ENCODE results near the gene GRIN3A. TPM values are rescaled to one million over a fixed set of nuclear protein-coding genes. Genes with fewer than 3 reads are reported as not detected.
A peak's percentile ranks its signal among the peaks of the same experiment; 100 is the strongest.
"Not testable (repeated sequence)": the region's sequence is repeated elsewhere in the genome, so short reads cannot be mapped to it uniquely, and the experiment has no call there.

GRIN3A gene
- total RNA-seq, 1 donor from 2014 or later, result not detected

- Histone ChIP-seq H3K4me2 (no peak overlapping the region), H2AFZ (replicated peaks) (no peak overlapping the region), H3K4me3 (no peak overlapping the region), H3K27me3 (peaks cover 25% of the 10 kb centered on the region), H3K9ac (no peak overlapping the region), H4K20me1 (ENCODE audit: low read depth) (no peaks in the 10 kb centered on the region), H3K9me3 (ENCODE audit: low read depth) (no peaks in the 10 kb centered on the region), H3F3A (ENCODE audit: low read depth) (no peaks in the 10 kb centered on the region), H3K27ac (no peak overlapping the region), H3K79me2 (ENCODE audit: low read depth) (no peaks in the 10 kb centered on the region), H3K4me1 (no peaks in the 10 kb centered on the region), H3K36me3 (no peaks in the 10 kb centered on the region)
- TF ChIP-seq, protein P1, sequence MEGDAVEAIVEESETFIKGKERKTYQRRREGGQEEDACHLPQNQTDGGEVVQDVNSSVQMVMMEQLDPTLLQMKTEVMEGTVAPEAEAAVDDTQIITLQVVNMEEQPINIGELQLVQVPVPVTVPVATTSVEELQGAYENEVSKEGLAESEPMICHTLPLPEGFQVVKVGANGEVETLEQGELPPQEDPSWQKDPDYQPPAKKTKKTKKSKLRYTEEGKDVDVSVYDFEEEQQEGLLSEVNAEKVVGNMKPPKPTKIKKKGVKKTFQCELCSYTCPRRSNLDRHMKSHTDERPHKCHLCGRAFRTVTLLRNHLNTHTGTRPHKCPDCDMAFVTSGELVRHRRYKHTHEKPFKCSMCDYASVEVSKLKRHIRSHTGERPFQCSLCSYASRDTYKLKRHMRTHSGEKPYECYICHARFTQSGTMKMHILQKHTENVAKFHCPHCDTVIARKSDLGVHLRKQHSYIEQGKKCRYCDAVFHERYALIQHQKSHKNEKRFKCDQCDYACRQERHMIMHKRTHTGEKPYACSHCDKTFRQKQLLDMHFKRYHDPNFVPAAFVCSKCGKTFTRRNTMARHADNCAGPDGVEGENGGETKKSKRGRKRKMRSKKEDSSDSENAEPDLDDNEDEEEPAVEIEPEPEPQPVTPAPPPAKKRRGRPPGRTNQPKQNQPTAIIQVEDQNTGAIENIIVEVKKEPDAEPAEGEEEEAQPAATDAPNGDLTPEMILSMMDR (IDR thresholded peaks at IDR 0.05), result peak; percentile 58
- no peak for TF ChIP-seq EZH2phosphoT487 (IDR thresholded peaks at IDR 0.05)
- H3K9me3 Mint-ChIP-seq, result peaks cover 4% of the 10 kb centered on the region
- peak; percentile 55 for DNase-seq (ENCODE audit: low spot score)
- H3K4me1 Mint-ChIP-seq, result no peaks in the 10 kb centered on the region
- H3K36me3 Mint-ChIP-seq, result peaks cover 2% of the 10 kb centered on the region
- H3K27ac Mint-ChIP-seq, result no peak overlapping the region
- peaks cover 5% of the 10 kb centered on the region for H3K27me3 Mint-ChIP-seq (ENCODE audit: insufficient read depth, low read depth)
- no peak overlapping the region for H3K4me3 Mint-ChIP-seq
Observed at GRCh38 chr9:101727612-101728524, 10.6 kb downstream of the GRIN3A start.

- H3F3A ChIP-seq (ENCODE audit: low read depth); H3K4me1 Mint-ChIP-seq; H3K27me3 Mint-ChIP-seq (ENCODE audit: insufficient read depth, low read depth); H3K9me3 Mint-ChIP-seq; H3K9me3 ChIP-seq (ENCODE audit: low read depth); H3K4me1 ChIP-seq; H3K36me3 ChIP-seq; H3K9ac ChIP-seq; H3K27ac ChIP-seq; DNase-seq (ENCODE audit: low spot score); H3K36me3 Mint-ChIP-seq; H3K4me3 Mint-ChIP-seq; H3K4me2 ChIP-seq; H3K27me3 ChIP-seq; H3K4me3 ChIP-seq; H3K79me2 ChIP-seq (ENCODE audit: low read depth); H3K27ac Mint-ChIP-seq; H4K20me1 ChIP-seq (ENCODE audit: low read depth); H2AFZ ChIP-seq (replicated peaks): not testable (repeated sequence)
Observed at GRCh38 chr9:101724271-101724670, 14.2 kb downstream of the GRIN3A start.

DNA sequence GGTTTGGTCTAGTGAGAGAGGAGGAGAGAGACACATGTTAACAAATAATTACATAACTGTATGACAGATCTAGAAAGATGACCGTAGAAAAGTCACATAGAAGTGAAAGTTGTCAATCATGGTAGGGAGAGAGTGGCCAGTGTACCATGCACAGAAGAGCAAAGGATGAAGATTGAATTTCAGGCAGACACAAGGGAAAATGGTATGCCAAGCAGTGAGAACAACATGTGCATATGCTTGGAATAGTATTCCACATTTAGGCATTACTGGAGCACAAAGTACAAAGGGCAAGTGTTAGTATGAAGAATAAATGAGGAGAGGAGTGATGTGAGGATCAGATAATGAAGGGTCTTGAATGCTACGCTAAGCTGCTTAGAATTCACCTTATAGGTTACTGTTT lies 20.3 kb downstream of the GRIN3A start:
- no peaks in the 10 kb centered on the region for H3K79me2 ChIP-seq (ENCODE audit: low read depth)
- TF ChIP-seq EZH2phosphoT487 (IDR thresholded peaks at IDR 0.05) (no peak), EZH2 (IDR thresholded peaks at IDR 0.05) (no peak)
- TF ChIP-seq, protein P1 (IDR thresholded peaks at IDR 0.05), result no peak
- H3K4me2 ChIP-seq, result no peak overlapping the region
- H3K9ac ChIP-seq, result no peak overlapping the region
- no peak overlapping the region for H3K27ac ChIP-seq
- H3K4me3 ChIP-seq, result no peak overlapping the region
- Mint-ChIP-seq H3K9me3 (peaks cover 4% of the 10 kb centered on the region), H3K4me3 (no peak overlapping the region), H3K36me3 (peaks cover 2% of the 10 kb centered on the region), H3K27me3 (ENCODE audit: insufficient read depth, low read depth) (peaks cover 2% of the 10 kb centered on the region), H3K27ac (no peak overlapping the region), H3K4me1 (no peaks in the 10 kb centered on the region)
- H3K4me1 ChIP-seq, result no peaks in the 10 kb centered on the region
- H3F3A ChIP-seq (ENCODE audit: low read depth), result no peaks in the 10 kb centered on the region
- no peak for DNase-seq (ENCODE audit: low spot score)
- no peaks in the 10 kb centered on the region for H4K20me1 ChIP-seq (ENCODE audit: low read depth)
- no peaks in the 10 kb centered on the region for H3K36me3 ChIP-seq
- no peaks in the 10 kb centered on the region for H3K9me3 ChIP-seq (ENCODE audit: low read depth)
- peaks cover 12% of the 10 kb centered on the region for H3K27me3 ChIP-seq
- no peak overlapping the region for H2AFZ ChIP-seq (replicated peaks)

DNA sequence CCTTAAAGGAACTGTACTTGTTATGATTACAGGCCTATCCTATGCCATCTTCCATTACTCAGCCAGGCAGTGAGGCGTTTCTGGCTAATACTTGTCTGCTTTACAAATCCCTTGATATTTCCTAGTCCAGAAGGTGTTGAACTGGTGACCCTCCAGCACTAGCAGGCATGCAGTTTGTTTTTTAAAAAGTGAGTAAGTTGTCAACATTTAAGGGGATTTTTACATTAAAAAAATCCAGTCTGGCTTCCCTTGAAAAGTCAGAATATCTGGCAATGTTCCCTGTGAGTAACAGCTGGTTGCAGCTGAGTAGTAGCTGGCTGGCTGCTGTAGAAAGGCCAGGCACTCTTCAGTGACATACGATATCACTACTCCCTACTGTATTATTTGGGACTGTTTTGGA lies 21.8 kb downstream of the GRIN3A start:
- no peaks in the 10 kb centered on the region for H3K79me2 ChIP-seq (ENCODE audit: low read depth)
- H3F3A ChIP-seq (ENCODE audit: low read depth), result no peaks in the 10 kb centered on the region
- no peaks in the 10 kb centered on the region for H3K9me3 ChIP-seq (ENCODE audit: low read depth)
- Mint-ChIP-seq H3K36me3 (no peaks in the 10 kb centered on the region), H3K27ac (no peak overlapping the region), H3K27me3 (ENCODE audit: insufficient read depth, low read depth) (no peaks in the 10 kb centered on the region), H3K4me1 (no peaks in the 10 kb centered on the region), H3K9me3 (no peaks in the 10 kb centered on the region), H3K4me3 (no peak overlapping the region)
- H3K27ac ChIP-seq, result no peak overlapping the region
- no peak overlapping the region for H3K4me3 ChIP-seq
- H4K20me1 ChIP-seq (ENCODE audit: low read depth), result no peaks in the 10 kb centered on the region
- H3K4me1 ChIP-seq, result no peaks in the 10 kb centered on the region
- no peak for DNase-seq (ENCODE audit: low spot score)
- H3K27me3 ChIP-seq, result peaks cover 25% of the 10 kb centered on the region
- no peak overlapping the region for H3K4me2 ChIP-seq
- TF ChIP-seq, protein P1 (IDR thresholded peaks at IDR 0.05), result no peak
- TF ChIP-seq EZH2phosphoT487 (IDR thresholded peaks at IDR 0.05), result no peak
- no peak for TF ChIP-seq EZH2 (IDR thresholded peaks at IDR 0.05)
- H3K36me3 ChIP-seq, result no peaks in the 10 kb centered on the region
- no peak overlapping the region for H2AFZ ChIP-seq (replicated peaks)
- no peak overlapping the region for H3K9ac ChIP-seq
